Nephron (organoid): ENCODE results near the gene DHTKD1.

Experiments used
- H3K27ac Mint-ChIP-seq, 3 experiments: 2 replicates each; pipeline ENCODE4 v1.8.0; 2020; ENCODE audit warnings: mixed read lengths in 3 of 3, mild to moderate bottlenecking in 2 of 3, moderate library complexity in 1 of 3
- H3K27me3 Mint-ChIP-seq: 2 replicates; pipeline ENCODE4 v1.8.0; 2021; ENCODE audit warnings: low read depth, mild to moderate bottlenecking, moderate library complexity, mixed read lengths
- H3K36me3 Mint-ChIP-seq: 2 replicates; pipeline ENCODE4 v1.8.0; 2020; ENCODE audit warnings: low read depth, mixed read lengths
- H3K4me1 Mint-ChIP-seq: 2 replicates; pipeline ENCODE4 v1.8.0; 2020; ENCODE audit warnings: mixed read lengths
- H3K4me3 Mint-ChIP-seq, 3 experiments: 2 replicates each; pipeline ENCODE4 v1.8.0; 2020; ENCODE audit warnings: mild to moderate bottlenecking in 3 of 3, mixed read lengths in 3 of 3, moderate library complexity in 2 of 3
- H3K9me3 Mint-ChIP-seq: 2 replicates; pipeline ENCODE4 v1.8.0; 2020; ENCODE audit warnings: mixed read lengths
- CTCF ChIP-seq, 3 experiments: fragments of 200-600 bp; sonication (generic); IDR thresholded peaks; one replicate each; pipeline ENCODE4 v1.5.0; 2021; ENCODE audit warnings: antibody characterized with exemption in 3 of 3; ENCODE audit not compliant: unreplicated experiment in 3 of 3

Gene DHTKD1

GRCh38 chr10:12042797-12043651 is 25.7 kb upstream of the DHTKD1 start, which contains the start of gene UPF2:
Gene UPF2 (minus strand): TSS chr10:12042809. CDS start chr10:12035423, 7,386 bp downstream.
- H3K27ac Mint-ChIP-seq, result peak within 1 kb of the TSS; percentile 100
- no peak for TF ChIP-seq CTCF (IDR thresholded peaks at IDR 0.05; ENCODE audit: unreplicated experiment in 3 of 3)
- no peaks in the 10 kb centered on the region for H3K36me3 Mint-ChIP-seq
- H3K9me3 Mint-ChIP-seq, result peaks cover 3% of the 10 kb centered on the region
- peak within 1 kb of the TSS; percentile 92 to 99 (median 95) for H3K4me3 Mint-ChIP-seq
- peaks cover 3% of the 10 kb centered on the region for H3K27me3 Mint-ChIP-seq
- peaks cover 22% of the 10 kb centered on the region for H3K4me1 Mint-ChIP-seq

GRCh38 chr10:12045596-12045995 is 23.2 kb upstream of the DHTKD1 start:
- H3K27me3 Mint-ChIP-seq, result peaks cover 3% of the 10 kb centered on the region
- H3K4me1 Mint-ChIP-seq, result peaks cover 17% of the 10 kb centered on the region
- peak overlapping the region in 2 of 3 experiments; percentile 27 to 28 for H3K4me3 Mint-ChIP-seq
- TF ChIP-seq CTCF (IDR thresholded peaks at IDR 0.05; ENCODE audit: unreplicated experiment in 3 of 3), result no peak
- H3K27ac Mint-ChIP-seq, result peak overlapping the region; percentile 15 to 66 (median 51)
- H3K36me3 Mint-ChIP-seq, result no peaks in the 10 kb centered on the region
- peaks cover 3% of the 10 kb centered on the region for H3K9me3 Mint-ChIP-seq

GRCh38 chr10:12048547-12048946 is 20.2 kb upstream of the DHTKD1 start:
- Mint-ChIP-seq H3K4me3 (no peak overlapping the region), H3K27me3 (no peaks in the 10 kb centered on the region), H3K4me1 (peaks cover under 1% of the 10 kb centered on the region), H3K9me3 (no peaks in the 10 kb centered on the region), H3K36me3 (no peaks in the 10 kb centered on the region), H3K27ac (no peak overlapping the region)
- no peak for TF ChIP-seq CTCF (IDR thresholded peaks at IDR 0.05; ENCODE audit: unreplicated experiment in 3 of 3)

- TF ChIP-seq CTCF (IDR thresholded peaks at IDR 0.05; ENCODE audit: unreplicated experiment in 3 of 3), result no peak
- no peaks in the 10 kb centered on the region for H3K4me1 Mint-ChIP-seq
- no peaks in the 10 kb centered on the region for H3K36me3 Mint-ChIP-seq
- H3K4me3 Mint-ChIP-seq, result no peak overlapping the region
- H3K27ac Mint-ChIP-seq, result no peak overlapping the region
- no peaks in the 10 kb centered on the region for H3K9me3 Mint-ChIP-seq
- H3K27me3 Mint-ChIP-seq, result peaks cover 3% of the 10 kb centered on the region
Measured at GRCh38 chr10:12050528-12050927, 18.2 kb upstream of the DHTKD1 start.

- no peaks in the 10 kb centered on the region for H3K4me1 Mint-ChIP-seq
- H3K9me3 Mint-ChIP-seq, result no peaks in the 10 kb centered on the region
- H3K27me3 Mint-ChIP-seq, result peaks cover 3% of the 10 kb centered on the region
- TF ChIP-seq CTCF (IDR thresholded peaks at IDR 0.05; ENCODE audit: unreplicated experiment in 3 of 3), result no peak
- no peak overlapping the region for H3K4me3 Mint-ChIP-seq
- no peaks in the 10 kb centered on the region for H3K36me3 Mint-ChIP-seq
- no peak overlapping the region for H3K27ac Mint-ChIP-seq
Measured at GRCh38 chr10:12051241-12051640, 17.5 kb upstream of the DHTKD1 start.

GRCh38 chr10:12055732-12056131 is 13.0 kb upstream of the DHTKD1 start:
- Mint-ChIP-seq H3K9me3 (no peaks in the 10 kb centered on the region), H3K4me3 (no peak overlapping the region), H3K4me1 (no peaks in the 10 kb centered on the region), H3K27me3 (peaks cover 3% of the 10 kb centered on the region), H3K27ac (no peak overlapping the region), H3K36me3 (no peaks in the 10 kb centered on the region)
- TF ChIP-seq CTCF (IDR thresholded peaks at IDR 0.05; ENCODE audit: unreplicated experiment in 3 of 3), result no peak
